GM18517 (cell line): ENCODE measurements around the gene HFE.
A peak's percentile ranks its signal among the peaks of the same experiment; 100 is the strongest.
"Not testable (repeated sequence)": the region's sequence is repeated elsewhere in the genome, so short reads cannot be mapped to it uniquely, and the experiment has no call there.

Source experiments
- ATAC-seq: cut with Tn5 transposase; IDR thresholded peaks from one replicate; pipeline ENCODE4 v1.9.1; 2021; ENCODE audit warnings: mild to moderate bottlenecking, moderate library complexity; ENCODE audit not compliant: unreplicated experiment

Gene HFE

GRCh38 chr6:26087284-26088115 lies at the start of gene HFE:
HFE (plus strand) TSS chr6:26087429; CDS start chr6:26087441, 12 bp downstream.
- no peak for ATAC-seq

GRCh38 chr6:26041946-26042345 lies 45.3 kb upstream of the HFE start:
- ATAC-seq = no peak

DNA sequence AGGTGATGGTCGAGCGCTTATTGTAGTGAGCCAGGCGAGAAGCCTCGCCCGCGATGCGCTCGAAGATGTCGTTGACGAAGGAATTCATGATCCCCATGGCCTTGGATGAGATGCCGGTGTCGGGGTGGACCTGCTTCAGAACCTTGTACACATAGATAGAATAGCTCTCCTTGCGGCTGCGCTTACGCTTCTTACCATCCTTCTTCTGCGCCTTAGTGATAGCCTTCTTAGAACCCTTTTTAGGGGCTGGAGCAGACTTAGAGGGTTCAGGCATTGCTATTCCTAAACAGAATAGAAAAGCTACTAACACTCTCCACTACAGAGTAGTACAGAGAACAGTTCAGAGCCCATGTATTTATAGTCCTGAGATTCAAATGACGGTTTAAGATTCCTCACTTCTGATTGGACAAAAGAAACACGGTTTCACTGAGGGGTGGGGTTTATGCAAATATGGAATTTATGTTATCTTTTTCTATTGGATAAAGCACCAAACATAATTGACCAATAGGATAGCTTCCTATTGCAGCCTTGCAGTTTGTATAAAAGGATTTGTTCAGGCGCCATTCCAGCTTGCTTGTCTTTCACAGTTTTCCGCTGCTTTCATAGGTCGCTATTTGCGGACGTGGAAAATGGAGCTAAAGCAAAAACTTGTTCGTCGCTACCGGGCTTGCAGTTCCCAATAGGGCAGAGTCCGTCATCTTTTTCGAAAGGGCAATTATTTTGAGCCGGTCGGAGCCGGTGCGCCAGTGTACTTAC lies 43.7 kb upstream of the HFE start:
- peak; percentile 80 for ATAC-seq

DNA sequence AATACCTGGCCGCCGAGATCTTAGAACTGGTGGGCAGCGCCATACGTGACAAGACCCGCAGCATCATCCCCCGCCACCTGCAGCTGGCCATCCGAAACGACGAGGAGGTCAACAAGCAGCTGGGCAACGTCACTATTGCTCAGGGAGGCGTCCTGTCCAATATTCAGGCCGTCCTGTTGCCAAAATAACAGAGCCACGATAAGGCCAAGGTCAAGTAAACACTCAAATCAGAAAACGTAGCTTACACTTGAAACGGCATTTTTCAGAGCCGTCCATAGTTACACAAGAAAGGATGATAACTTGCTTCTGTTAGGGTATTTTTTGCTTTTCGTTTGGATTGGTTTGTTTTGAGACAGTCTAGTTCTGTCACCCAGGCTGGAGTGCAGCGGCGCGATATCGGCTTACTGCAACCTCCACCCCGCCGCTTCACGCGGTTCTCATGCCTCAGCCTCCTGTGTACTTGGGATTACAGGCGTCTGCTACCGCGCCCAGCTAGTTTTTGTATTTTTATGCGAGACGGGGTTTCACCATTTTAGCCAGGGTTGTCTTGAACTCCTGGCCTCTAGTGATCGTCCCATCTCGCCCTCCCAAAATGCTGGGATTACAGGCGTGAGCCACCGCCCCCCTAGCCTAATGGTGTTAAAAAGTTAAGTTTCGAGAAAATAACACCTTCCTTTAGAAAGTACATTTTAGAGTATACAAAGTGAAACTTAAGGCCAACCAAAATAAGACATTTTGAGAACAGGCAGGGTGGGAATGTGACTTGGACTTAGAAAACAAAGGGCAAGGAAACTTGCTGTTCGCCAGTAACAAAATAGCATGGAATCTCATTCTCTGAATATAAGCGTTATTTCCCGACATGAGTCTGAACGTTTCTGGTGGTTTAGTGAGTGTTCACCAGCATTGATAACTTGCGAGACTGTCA lies 42.8 kb upstream of the HFE start:
- peak; percentile 19 for ATAC-seq

DNA sequence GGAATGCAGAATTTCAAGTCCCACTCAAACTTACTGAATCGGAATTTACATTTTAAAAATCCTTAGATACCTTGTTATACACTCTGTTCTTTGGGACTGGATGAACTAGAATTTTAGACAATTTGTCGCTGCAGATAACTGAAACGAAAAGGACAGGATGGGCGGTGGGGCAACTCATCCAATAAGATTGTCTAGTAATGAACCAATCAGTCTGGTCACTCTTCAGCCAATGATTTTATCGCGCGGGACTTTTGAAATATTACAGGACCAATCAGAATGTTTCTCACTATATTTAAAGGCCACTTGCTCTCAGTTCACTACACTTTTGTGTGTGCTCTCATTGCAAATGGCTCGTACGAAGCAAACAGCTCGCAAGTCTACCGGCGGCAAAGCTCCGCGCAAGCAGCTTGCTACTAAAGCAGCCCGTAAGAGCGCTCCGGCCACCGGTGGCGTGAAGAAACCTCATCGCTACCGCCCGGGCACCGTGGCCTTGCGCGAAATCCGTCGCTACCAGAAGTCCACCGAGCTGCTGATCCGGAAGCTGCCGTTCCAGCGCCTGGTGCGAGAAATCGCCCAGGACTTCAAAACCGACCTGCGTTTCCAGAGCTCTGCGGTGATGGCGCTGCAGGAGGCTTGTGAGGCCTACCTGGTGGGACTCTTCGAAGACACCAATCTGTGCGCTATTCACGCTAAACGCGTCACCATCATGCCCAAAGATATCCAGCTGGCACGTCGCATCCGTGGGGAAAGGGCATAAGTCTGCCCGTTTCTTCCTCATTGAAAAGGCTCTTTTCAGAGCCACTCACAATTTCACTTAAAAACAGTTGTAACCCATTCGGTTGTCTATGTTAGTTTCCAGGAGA lies 41.9 kb upstream of the HFE start:
- peak; percentile 52 for ATAC-seq

- no peak for ATAC-seq
Observed at GRCh38 chr6:26045928-26046368, 41.3 kb upstream of the HFE start.

- ATAC-seq = not testable (repeated sequence)
Observed at GRCh38 chr6:26047329-26047728, 39.9 kb upstream of the HFE start.

DNA sequence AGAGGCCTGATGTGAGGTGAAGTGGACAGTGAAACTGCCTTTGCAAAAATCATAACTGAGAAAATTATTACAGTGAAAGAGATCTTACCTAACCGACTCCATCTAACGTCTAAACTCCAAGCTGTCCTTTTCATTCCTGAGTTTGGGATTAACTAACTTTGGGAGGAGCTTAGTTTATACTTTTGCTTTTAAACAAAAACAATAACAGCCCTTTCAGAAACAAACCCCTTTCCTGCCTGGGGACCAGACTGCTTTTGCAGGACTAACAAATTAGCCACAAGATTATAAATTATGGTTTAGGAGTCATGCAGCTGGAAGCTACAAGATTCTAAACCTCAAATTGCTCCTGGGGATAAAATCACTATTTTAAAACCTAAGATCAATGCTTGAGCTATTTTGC lies 38.6 kb upstream of the HFE start:
- ATAC-seq = no peak

DNA sequence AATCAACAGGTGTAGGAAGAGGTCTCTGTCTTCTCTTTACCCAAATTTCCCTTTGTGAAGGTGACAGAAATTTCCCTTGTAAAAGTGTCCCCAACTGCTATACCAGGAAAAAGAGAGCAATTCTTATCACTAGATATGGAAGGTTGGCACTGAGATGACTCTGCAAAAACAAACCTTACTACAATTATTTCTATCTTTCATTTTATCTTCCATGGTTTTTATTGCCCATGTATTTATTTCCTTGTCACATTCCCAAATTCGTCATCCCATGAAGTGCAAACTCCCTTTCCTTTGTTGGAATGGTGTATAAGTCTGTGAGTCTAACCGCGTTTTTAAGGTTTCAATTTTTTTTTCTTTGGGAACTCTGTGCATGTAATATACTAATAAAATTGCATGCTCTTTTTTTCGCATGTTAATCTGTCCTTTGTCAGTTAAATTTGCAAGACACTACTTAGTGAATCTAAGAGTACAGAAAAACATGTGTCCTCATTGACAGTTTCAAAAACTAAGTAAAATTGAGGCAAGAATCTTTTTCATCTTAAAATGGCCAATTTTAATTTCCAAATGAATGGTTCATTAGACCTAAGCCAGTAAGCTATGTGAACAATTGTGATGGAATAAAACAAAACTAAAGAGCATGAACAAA lies 35.4 kb upstream of the HFE start:
- no peak for ATAC-seq

DNA sequence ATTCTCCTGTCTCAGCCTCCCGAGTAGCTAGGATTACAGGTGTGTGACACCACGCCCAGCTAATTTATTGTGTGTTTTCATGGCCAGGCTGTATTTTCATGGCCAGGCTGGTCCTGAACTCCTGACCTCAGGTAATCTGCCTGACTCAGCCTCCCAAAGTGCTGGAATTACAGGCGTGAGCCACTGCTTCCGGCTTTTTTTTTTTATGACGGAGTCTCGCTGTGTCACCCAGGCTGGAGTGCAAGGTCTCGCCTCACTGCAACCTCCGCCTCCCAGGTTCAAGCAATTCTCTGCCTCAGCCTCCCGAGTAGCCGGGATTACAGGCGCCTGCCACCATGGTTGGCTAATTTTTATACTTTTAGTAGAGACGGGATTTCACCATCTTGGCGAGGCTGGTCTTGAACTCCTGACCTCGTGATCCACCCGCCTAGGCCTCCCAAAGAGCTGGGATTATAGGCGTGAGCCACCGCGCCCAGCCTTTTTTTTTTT lies 34.4 kb upstream of the HFE start:
- not testable (repeated sequence) for ATAC-seq

- peak; percentile 1 for ATAC-seq
Observed at GRCh38 chr6:26053992-26054780, 33.0 kb upstream of the HFE start.

DNA sequence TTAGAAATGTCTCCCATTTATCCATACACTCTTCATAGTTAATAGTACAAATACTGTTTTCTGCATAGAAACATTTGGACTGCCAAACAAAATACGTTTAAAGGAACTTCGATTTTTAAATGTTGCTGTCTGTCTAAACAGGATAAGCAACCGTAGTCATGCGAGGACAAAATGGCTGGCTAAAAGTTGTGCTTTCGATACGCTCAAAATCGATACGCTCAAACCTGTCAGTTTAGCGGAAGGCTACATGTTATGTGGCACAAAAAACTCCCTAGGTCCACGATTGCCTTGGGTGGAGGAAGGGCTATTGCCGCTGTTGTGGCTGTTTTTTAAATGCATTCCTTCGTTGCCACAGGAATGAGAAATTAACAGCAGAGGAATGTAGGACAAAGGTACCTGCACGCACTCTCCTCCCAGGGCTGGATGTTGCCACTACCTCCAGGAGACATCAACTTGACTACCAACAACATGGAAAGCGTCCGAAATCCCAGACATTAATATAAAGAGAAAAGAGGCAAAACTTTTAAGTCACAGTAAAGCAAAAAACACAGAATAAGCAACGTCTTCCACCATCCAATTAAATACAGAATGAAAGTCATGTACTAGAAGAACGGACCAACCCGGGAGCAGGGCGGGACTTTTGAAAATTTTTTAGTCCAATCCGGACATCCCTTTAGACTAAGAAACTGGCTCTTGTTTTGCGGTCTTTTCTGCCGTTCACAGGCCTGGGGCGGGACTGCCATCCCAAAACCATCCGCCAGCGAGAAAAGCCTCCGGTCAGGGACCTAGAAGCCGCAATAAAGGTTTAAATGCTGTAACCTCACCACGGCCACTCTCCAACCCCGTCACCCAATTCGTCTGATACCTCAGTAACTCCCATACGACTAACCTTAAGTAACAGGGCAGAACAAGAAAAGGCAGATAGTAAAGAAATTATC lies 32.2 kb upstream of the HFE start:
- ATAC-seq = peak; percentile 50

- ATAC-seq = peak; percentile 71
Observed at GRCh38 chr6:26055719-26056582, 31.3 kb upstream of the HFE start.

- ATAC-seq = no peak
Observed at GRCh38 chr6:26056583-26057350, 30.5 kb upstream of the HFE start.

GRCh38 chr6:26057899-26058298 lies 29.3 kb upstream of the HFE start:
- no peak for ATAC-seq
